Sciatic nerve (tissue), 2 donors: Measurements from ENCODE around the gene KATNBL1. TPM values are rescaled to one million over a fixed set of nuclear protein-coding genes. Genes with fewer than 3 reads are reported as not detected.
"Not testable (repeated sequence)": the region's sequence is repeated elsewhere in the genome, so short reads cannot be mapped to it uniquely, and the experiment has no call there.

Experiments
- ATAC-seq: fragments of 200-7000 bp; cut with Tn5 transposase; one replicate; pipeline ENCODE4 v1.9.1; 2020; ENCODE audit warnings: mild to moderate bottlenecking, moderate library complexity
- DNase-seq: peaks from one replicate; pipeline ENCODE4 v3.0.0-alpha.2; 2020; ENCODE audit warnings: low spot score
- intact Hi-C: fragments of 100-400 bp; cut with DNase I; formaldehyde crosslinking; loops from one replicate; pipeline ENCODE4 v1.14.2; 2022
- total RNA-seq: library from RNA; stranded (reverse); fragmentation: NEBNext Ultra II Directional; extraction: Animal tissue kit (Norgen Biotek cat#: 25700); gene quantifications from one replicate; pipeline ENCODE4 v1.2.1, GENCODE V29; 2021
- donor health status: DM: no; HTN: no; CAD: no.
- donor health status: DM: no; HTN: no; CAD: no.

The KATNBL1 gene
- total RNA-seq, 1 donor from 2014 or later = 80.7 TPM

GRCh38 chr15:34206011-34206410 lies 3.9 kb downstream of the KATNBL1 start:
- intact Hi-C loops = no loop called here
- DNase-seq = no peak

GRCh38 chr15:34203936-34204335 lies 6.0 kb downstream of the KATNBL1 start:
- ATAC-seq (no peak), DNase-seq (no peak)
- intact Hi-C loops = no loop called here

More at GRCh38 chr15:34206011-34206410, 3.9 kb downstream of the KATNBL1 start:
- ATAC-seq = no peak

DNA sequence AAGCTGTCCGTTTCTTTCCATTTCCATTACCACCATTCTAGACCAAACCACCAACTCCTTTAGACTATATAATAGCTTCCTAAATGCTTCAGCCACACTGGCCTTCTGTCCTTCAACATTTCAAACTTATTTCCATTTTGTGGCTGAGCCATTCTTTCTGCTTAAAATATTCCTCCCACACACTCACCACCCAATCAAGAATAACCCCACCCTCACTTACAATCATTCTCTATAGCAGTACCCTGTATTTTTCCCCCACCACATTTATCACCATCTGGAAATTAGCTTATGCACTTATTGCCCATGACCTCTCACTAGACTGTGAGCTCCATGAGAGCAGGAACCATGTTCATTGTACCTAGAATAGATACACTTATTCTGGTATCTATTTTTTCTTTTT lies 6.6 kb downstream of the KATNBL1 start:
- ATAC-seq = no peak
- DNase-seq = no peak
- intact Hi-C loops = no loop called here

GRCh38 chr15:34193272-34193671 lies 16.6 kb downstream of the KATNBL1 start:
- DNase-seq, ATAC-seq, intact Hi-C loops: not testable (repeated sequence)

- ATAC-seq (no peak), DNase-seq (no peak)
- intact Hi-C loops = no loop called here
Measured at GRCh38 chr15:34188711-34189110, 21.2 kb downstream of the KATNBL1 start.

GRCh38 chr15:34185666-34186065 lies 24.2 kb downstream of the KATNBL1 start:
- ATAC-seq = no peak
- intact Hi-C loops = no loop called here
- DNase-seq = no peak

DNA sequence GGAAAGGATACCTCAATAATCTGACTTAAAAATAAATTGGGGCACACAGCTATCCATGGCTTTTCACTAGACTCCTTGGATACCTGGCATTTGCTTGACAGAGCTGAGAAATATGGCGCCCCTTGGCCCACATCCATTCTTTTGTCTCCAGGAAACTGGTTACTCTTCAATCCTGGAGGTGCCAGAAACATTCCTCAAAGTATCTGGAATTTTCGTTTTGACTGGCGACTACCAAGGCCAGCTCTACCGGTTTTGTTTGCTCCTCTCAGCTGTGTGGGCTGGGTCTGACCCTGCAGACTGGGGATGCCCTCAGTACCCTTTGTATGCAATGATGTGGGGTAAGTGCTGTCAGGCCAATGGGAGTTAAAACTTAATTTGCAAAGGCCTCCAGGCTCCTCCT lies 27.0 kb downstream of the KATNBL1 start:
- no peak for ATAC-seq
- intact Hi-C loops = no loop called here
- no peak for DNase-seq

- no peak for DNase-seq
- intact Hi-C loops = no loop called here
- no peak for ATAC-seq
Measured at GRCh38 chr15:34179234-34179633, 30.7 kb downstream of the KATNBL1 start.

DNA sequence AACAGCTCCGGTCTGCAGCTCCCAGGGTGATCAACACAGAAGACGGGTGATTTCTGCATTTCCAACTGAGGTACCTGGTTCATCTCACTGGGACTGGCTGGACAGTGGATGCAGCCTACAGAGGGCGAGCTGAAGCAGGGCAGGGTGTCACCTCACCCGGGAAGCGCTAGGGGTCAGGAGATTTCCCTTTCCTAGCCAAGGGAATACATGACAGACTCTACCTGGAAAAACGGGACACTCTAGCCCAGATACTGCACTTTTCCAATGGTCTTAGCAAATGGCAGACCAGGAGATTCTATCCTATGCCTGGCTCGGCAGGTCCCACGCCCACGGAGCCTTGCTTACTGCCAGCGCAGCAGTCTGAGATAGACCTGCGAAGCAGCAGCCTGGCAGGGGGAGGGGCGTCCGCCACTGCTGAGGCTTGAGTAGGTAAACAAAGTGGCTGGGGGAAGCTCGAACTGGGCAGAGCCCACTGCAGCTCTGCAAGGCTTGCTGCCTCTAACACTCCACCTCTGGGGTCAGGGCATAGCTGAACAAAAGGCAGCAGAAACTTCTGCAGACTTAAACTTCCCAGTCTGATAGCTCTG lies 43.8 kb downstream of the KATNBL1 start:
- intact Hi-C loops, DNase-seq, ATAC-seq: not testable (repeated sequence)

- intact Hi-C loops = no loop called here
- ATAC-seq = no peak
- DNase-seq = no peak
Measured at GRCh38 chr15:34161329-34161963, 48.5 kb downstream of the KATNBL1 start.

DNA sequence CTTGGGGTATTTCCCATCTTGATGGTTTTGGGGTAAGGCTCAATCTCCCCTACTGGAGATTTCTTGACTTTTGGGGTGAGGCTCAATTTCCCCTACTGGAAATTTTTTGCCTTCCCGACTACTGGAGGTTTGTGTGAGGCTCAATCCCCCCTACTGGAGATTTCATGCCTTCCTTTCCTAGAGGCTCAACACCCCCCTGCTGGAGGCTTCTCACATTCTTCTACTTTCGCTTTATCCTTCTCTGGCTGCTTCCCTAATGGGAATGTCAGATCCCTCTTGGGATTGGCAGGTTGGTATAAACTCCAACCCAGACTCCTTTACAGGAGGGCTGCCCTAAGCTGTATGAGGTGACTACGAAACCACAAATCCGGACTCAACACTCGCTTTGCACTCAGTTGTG lies 49.2 kb downstream of the KATNBL1 start:
- no peak for ATAC-seq
- DNase-seq = no peak
- intact Hi-C loops = no loop called here

DNA sequence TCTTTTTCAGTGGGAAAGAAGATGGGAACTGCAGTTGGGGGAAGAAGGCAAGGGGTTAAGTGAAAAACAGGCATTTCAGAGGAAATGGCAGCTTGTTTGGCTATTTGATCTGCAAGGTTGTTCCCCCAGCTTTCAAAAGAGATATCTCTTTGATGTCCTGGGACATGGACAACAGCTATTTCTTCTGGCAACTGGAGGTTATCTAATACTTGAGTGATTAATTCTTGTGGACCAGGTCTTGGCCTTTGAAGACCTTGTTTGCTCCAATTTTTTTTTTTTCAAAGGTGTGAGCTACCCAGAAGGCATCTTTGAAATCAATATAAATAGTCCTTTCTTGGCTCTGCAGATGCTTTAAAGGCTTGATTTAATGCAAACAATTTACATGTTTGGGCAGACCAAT lies 51.5 kb downstream of the KATNBL1 start:
- DNase-seq (no peak), ATAC-seq (no peak)
- intact Hi-C loops = no loop called here

DNA sequence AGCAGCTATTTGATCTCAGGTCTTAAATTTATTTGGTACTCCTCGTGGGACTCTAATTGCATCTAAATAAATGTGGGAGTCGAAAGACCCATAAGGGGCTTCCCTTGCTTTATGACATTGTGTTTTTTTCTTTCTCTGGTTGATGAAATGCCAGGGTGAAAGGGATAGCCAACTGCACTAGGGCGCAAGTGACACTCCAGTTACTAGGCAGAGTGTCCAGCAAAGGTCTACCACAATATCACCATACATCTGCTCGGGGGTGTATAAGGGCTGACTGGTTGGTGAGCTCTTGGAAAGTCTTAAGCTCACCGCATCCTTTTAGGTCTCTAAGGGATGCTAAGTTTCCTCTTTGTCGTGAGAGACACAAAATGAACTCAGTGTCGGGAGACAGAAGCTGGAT lies 54.0 kb downstream of the KATNBL1 start:
- DNase-seq = no peak
- no peak for ATAC-seq
- intact Hi-C loops = no loop called here

DNA sequence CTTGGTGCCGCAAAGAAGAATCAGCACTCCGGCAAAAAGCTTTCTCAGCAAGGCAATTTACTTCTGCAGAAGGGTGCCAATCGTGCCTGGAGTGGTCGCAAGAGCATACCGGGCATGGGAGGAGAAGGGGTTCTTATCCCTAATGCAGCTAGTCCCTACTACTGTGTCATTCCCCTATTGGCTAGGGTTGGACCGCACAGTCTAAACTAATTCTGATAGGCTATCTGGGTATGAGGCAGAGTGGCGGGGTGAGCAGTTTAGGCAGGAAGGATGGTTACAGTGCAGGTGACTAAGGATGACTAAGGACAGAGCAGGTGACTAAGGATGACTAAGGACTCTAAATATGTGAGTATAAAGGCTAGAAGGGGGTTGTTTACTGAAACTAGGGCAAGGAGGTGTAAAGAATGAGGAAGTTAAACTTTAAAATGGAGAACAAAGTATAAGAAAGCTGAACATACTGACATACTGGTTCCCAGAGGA lies 55.1 kb downstream of the KATNBL1 start:
- ATAC-seq (no peak), DNase-seq (no peak)
- intact Hi-C loops = no loop called here

DNA sequence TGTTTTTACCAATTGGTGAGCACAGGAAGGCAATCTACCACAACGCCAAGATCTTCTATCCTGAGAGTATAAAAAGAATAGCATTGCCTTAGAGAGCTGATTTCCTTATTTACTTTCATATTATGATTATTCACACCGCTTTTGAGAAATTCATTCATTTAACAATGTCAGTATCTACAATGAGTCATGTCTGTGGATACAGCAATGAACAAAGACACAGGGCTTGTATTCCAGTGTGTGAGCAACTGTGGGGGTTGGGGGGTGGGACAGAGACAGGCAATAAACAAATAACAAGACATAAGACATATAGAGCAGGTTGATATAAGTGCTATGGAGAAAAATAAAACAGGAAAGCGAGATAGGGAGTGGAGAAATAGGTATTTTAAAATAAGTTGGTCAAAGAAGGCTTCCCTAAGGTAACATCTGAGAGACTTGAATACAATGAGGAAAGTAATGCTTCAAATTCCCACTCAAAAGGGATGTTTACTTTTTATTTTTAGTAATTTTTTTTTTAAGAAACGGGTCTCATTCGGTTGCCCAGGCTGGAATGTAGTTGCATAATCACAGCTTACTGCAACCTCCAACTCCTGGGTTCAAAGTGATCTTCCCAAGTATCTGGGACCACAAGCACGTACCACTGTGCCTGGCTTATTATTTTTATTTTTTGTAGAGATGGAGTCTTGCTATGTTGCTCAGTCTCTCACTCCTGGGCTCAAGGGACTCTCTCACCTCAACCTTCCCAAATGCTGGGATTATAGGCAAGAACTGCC lies 62.3 kb downstream of the KATNBL1 start:
- no peak for ATAC-seq
- intact Hi-C loops = no loop called here

GRCh38 chr15:34133511-34133910 lies 76.4 kb downstream of the KATNBL1 start:
- DNase-seq (no peak), ATAC-seq (no peak)
- intact Hi-C loops = no loop called here

More for the DNA sequence above, 62.3 kb downstream of the KATNBL1 start:
- DNase-seq = no peak

GRCh38 chr15:34132881-34133280 lies 77.0 kb downstream of the KATNBL1 start:
- intact Hi-C loops = no loop called here
- DNase-seq = no peak
- ATAC-seq = no peak

- ATAC-seq (no peak), DNase-seq (no peak)
- intact Hi-C loops = no loop called here
Measured at GRCh38 chr15:34128898-34129297, 81.0 kb downstream of the KATNBL1 start.

DNA sequence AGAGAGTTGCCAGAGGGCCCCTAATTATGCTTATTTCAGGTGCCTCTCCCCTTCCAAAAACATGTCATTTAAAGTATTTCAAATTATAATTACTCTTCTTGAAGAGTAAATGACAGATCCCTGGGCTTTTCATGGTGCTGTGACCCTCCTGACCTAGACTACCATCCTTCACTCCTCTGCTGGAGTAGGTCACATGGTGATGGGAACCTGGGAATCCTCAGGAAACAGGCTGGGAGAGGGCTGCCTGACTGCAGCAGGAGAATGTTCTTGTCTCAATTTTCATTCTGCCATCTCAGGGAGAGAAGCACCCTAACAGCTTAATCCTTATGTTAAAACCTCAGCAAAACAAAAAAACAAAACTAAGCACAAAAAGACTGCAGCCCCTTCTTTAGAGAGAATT lies 83.4 kb downstream of the KATNBL1 start:
- no peak for DNase-seq
- no peak for ATAC-seq

DNA sequence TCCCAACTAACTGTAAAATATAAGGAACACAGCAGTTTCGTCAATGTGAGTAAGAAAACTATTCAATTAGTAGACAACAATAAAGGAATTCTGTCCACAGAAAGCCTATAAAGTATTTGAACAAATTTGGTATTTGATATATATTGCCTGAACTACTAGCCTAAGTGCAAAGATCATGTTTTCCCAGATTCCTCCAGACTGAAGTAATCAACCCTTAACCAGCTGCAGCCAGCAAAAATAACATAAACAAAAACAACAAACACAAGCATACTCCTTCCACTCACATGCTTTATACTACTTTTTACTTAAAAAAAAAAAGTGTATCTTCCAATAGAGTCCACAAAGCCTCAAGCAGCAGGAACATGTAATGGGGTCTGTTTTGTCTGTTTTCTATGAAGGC lies 84.0 kb downstream of the KATNBL1 start:
- ATAC-seq (no peak), DNase-seq (no peak)
- intact Hi-C loops = no loop called here

More for the DNA sequence above, 83.4 kb downstream of the KATNBL1 start:
- intact Hi-C loops = no loop called here
